HEK293T (cell line): Measurements from ENCODE around the gene PSMD3.

ENCODE experiments used
- CTCF ChIA-PET: fragments of 350-600 bp; formaldehyde crosslinking; extraction: SDS; loops from one replicate; lab custom pipeline; 2021; ENCODE audit warnings: antibody characterized with exemption, inconsistent platforms; lab: Yijun Ruan, JAX
- POLR2A ChIA-PET: fragments of 350-600 bp; formaldehyde crosslinking; extraction: SDS; loops from one replicate; lab custom pipeline; 2020; ENCODE audit warnings: antibody characterized with exemption, inconsistent platforms; lab: Yijun Ruan, JAX
- DNase-seq: peaks from one replicate; pipeline ENCODE4 v3.0.0; 2012; ENCODE audit warnings: mixed read lengths; ENCODE audit errors: extremely low spot score
- ARNT ChIP-seq: fragments of 450-650 bp; IDR thresholded peaks from 2 replicates; pipeline ENCODE4 v1.6.1; 2017; ENCODE audit warnings: mild to moderate bottlenecking
- BHLHE40 ChIP-seq: fragments of 450-650 bp; IDR thresholded peaks from 2 replicates; pipeline ENCODE4 v1.6.1; 2016; ENCODE audit warnings: mild to moderate bottlenecking, moderate library complexity, borderline replicate concordance
- CTBP1 ChIP-seq: fragments of 450-650 bp; IDR thresholded peaks from 2 replicates; pipeline ENCODE4 v1.6.1; 2016; ENCODE audit warnings: borderline replicate concordance
- ELF4 ChIP-seq: fragments of 450-650 bp; IDR thresholded peaks from 2 replicates; pipeline ENCODE4 v1.6.1; 2017; ENCODE audit warnings: antibody characterized with exemption
- FOXA1 ChIP-seq: fragments of 450-650 bp; IDR thresholded peaks from 2 replicates; pipeline ENCODE4 v1.6.1; 2016; ENCODE audit warnings: mild to moderate bottlenecking
- FOXK2 ChIP-seq: fragments of 450-650 bp; IDR thresholded peaks from 2 replicates; pipeline ENCODE4 v1.6.1; 2016; ENCODE audit warnings: mild to moderate bottlenecking
- FOXM1 ChIP-seq: fragments of 450-650 bp; IDR thresholded peaks from 2 replicates; pipeline ENCODE4 v1.6.1; 2017; ENCODE audit warnings: mild to moderate bottlenecking, borderline replicate concordance
- HDGF ChIP-seq: fragments of 450-650 bp; IDR thresholded peaks from 2 replicates; pipeline ENCODE4 v1.6.1; 2017; ENCODE audit warnings: antibody characterized with exemption, borderline replicate concordance
- L3MBTL2 ChIP-seq: fragments of 450-650 bp; conservative IDR thresholded peaks from 2 replicates; pipeline ENCODE4 v1.6.1; 2016; ENCODE audit warnings: mild to moderate bottlenecking
- LEF1 ChIP-seq: fragments of 450-650 bp; IDR thresholded peaks from 2 replicates; pipeline ENCODE4 v1.6.1; 2017; ENCODE audit warnings: mild to moderate bottlenecking, borderline replicate concordance
- NFRKB ChIP-seq: fragments of 450-650 bp; IDR thresholded peaks from 2 replicates; pipeline ENCODE4 v1.6.1; 2016; ENCODE audit warnings: mild to moderate bottlenecking, moderate library complexity
- SP1 ChIP-seq: fragments of 450-650 bp; IDR thresholded peaks from 2 replicates; pipeline ENCODE4 v1.6.1; 2017
- SUZ12 ChIP-seq: fragments of 450-650 bp; IDR thresholded peaks from 2 replicates; pipeline ENCODE4 v1.6.1; 2016; ENCODE audit warnings: mild to moderate bottlenecking
- TARDBP ChIP-seq: fragments of 450-650 bp; IDR thresholded peaks from 2 replicates; pipeline ENCODE4 v1.6.1; 2016
- ZNF384 ChIP-seq: fragments of 450-650 bp; IDR thresholded peaks from 2 replicates; pipeline ENCODE4 v1.6.1; 2016
- TF ChIP-seq, protein P1 (sequence below): fragments of 450-650 bp; IDR thresholded peaks from 2 replicates; pipeline ENCODE4 v1.6.1; 2016

The PSMD3 gene

DNA sequence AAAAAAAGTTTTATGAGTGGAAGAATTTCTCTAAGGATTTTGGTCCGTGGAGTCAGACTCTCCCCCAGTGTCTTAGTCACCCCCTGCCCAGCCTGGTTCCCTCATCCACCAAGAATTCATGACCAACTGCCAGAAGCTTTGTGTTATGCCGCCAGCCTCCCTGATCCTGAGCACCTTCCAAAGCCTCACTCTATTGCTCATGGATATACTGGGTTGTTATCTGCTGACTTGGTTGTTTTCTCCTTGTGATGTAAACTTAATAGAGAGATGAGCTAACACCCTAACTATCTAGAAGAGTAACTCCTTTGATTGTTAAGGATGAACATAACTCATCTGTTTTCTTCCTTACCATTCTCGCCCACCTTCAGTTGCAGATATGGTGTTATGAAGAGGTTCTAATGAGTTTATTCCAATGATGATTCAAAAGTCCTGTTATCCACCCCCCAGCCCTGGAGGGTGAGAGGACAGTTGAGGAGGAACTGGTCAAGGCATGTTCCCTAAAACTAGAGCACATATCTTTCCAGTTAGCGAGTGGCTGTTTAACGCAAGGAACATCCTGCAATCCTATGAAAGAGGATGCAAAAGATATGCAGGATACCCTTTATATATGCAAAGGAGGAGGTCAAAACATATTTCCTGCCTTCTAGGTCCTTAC lies 1.5 kb upstream of the PSMD3 start:
- DNase-seq, result no peak
- POLR2A ChIA-PET, result interaction anchor here (0.8 to 3.3 kb wide), 6 partner anchors 14 to 90 kb away, joined by 3 to 30 read pairs (median 4); no protein-coding TSS in a partner anchor
- CTCF ChIA-PET, result interaction anchor here (1.6 to 1.8 kb wide), 2 partner anchors 20 to 21 kb away, joined by 6 to 9 read pairs; no protein-coding TSS in a partner anchor
- TF ChIP-seq NFRKB (no peak), LEF1 (no peak), CTBP1 (no peak), ELF4 (no peak), HDGF (no peak), BHLHE40 (no peak), ZNF384 (no peak), FOXK2 (no peak), ARNT (no peak), SUZ12 (no peak), FOXM1 (no peak), TARDBP (no peak), SP1 (no peak)
- TF ChIP-seq, protein P1, sequence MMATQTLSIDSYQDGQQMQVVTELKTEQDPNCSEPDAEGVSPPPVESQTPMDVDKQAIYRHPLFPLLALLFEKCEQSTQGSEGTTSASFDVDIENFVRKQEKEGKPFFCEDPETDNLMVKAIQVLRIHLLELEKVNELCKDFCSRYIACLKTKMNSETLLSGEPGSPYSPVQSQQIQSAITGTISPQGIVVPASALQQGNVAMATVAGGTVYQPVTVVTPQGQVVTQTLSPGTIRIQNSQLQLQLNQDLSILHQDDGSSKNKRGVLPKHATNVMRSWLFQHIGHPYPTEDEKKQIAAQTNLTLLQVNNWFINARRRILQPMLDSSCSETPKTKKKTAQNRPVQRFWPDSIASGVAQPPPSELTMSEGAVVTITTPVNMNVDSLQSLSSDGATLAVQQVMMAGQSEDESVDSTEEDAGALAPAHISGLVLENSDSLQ, result no peak

DNA sequence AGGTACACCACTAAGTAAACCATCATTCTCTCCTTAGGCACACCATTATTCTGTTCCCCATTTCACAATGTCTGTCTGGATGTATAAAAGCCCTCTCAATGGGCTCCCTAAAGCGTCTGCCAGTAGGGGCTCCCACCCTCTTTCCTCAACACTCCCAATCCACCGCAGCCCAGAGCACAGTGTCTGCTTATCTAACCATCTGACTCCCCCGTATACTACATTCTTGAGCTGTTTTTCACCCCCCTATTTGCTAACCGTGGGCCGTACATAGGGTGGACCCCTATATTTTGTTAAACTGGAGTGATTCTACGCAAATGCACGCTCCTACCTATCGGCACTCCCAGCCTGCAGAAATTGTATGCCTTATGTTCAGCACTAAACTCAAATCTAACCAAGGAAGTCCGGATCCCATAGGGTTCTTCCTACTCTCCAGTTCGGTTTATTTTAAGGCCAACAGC lies 685 bp upstream of the PSMD3 start:
- CTCF ChIA-PET, result interaction anchor here (1.0 to 1.6 kb wide), 3 partner anchors 19 to 34 kb away, joined by 3 to 9 read pairs (median 5); no protein-coding TSS in a partner anchor

DNA sequence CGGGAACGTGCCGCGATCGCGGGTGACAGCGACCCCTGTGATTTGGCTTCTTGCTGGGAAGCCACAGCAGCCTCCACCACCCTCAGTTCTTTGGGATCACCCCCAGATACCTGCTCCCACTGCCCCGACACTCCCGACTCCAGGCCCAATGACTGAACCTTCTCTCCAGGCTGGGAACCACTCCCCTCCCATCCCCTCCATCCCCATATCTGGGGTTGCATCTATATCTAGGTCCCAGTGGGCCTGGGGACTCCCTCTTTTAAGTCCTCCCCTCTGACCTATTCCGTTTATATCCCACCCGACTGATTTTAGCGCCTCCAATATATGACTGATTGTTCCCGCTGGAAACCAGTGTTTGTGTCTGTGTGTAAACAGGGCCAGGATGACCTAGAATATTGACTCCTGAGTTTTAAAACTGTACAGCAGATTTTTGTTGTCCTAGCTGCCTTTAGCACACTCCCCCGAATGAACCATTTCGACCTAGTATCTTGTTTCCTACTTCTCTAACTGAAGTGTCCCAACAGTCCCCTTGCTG lies 667 bp downstream of the PSMD3 start:
- no peak for TF ChIP-seq BHLHE40
- TF ChIP-seq ELF4, result no peak
- TF ChIP-seq SUZ12, result no peak
- no peak for TF ChIP-seq ARNT
- TF ChIP-seq L3MBTL2, result no peak
- no peak for TF ChIP-seq CTBP1
- TF ChIP-seq FOXM1, result no peak
- TF ChIP-seq NFRKB, result no peak
- TF ChIP-seq TARDBP, result no peak
- ChIA-PET POLR2A (interaction anchor here (1.0 to 3.3 kb wide), 12 partner anchors 9 to 294 kb away, joined by 3 to 30 read pairs (median 4); partner anchors contain the start of gene PGAP3), CTCF (interaction anchor here (0.6 to 1.6 kb wide), 3 partner anchors 9 to 36 kb away, joined by 3 to 9 read pairs (median 3); no protein-coding TSS in a partner anchor)
- no peak for DNase-seq

More for the DNA sequence above, 685 bp upstream of the PSMD3 start:
- POLR2A ChIA-PET, result interaction anchor here (0.6 to 3.3 kb wide), 22 partner anchors 8 to 292 kb away, joined by 3 to 30 read pairs (median 3); partner anchors contain the start of genes MED24 and PGAP3
- no peak for DNase-seq
- TF ChIP-seq ELF4 (no peak), LEF1 (no peak), FOXM1 (no peak), ARNT (no peak), ZNF384 (no peak)

DNA sequence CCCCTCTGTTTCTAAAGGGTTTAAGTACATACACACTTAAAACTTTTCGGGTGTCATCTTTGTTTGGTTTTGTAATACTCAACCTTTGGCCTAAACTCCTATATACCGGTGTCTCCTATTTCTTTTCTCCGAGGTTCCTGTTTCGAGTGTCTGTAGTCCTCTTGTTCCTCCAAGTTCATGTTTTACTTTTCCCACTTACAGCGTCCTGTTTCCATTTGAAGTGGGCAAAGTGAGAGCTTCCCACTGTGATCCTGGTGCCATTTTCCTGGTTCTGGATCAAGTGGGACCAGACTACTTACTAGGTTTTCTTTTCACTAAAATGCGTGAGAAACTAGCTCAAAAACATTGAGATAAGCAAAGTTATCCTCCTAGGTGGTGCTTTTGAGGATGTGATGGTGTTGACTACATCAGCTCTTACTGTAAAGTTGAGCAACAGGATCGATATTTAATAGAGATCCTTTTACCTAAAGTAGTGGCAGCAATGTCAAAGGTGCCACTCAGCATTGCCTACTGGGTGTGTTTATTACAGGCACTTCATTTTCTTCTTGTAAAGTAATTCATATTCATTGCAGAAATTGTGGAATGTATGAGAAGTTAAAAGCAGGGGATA lies 1.3 kb downstream of the PSMD3 start:
- no peak for DNase-seq
- POLR2A ChIA-PET, result interaction anchor here (0.7 to 1.2 kb wide), 4 partner anchors 12 to 73 kb away, joined by 4 to 5 read pairs (median 4); partner anchors contain the start of gene MED24
- TF ChIP-seq ARNT, result no peak
- no peak for TF ChIP-seq SUZ12
- no peak for TF ChIP-seq FOXM1
- TF ChIP-seq L3MBTL2, result no peak
- TF ChIP-seq CTBP1, result no peak
- no peak for TF ChIP-seq BHLHE40
- no peak for TF ChIP-seq FOXK2
- TF ChIP-seq ZNF384, result no peak
- TF ChIP-seq NFRKB, result no peak
- TF ChIP-seq FOXA1, result no peak
- no peak for TF ChIP-seq SP1
- TF ChIP-seq HDGF, result no peak
- TF ChIP-seq LEF1, result no peak
- TF ChIP-seq TARDBP, result no peak
- TF ChIP-seq, protein P1, result no peak
- CTCF ChIA-PET, result no interaction called here

DNA sequence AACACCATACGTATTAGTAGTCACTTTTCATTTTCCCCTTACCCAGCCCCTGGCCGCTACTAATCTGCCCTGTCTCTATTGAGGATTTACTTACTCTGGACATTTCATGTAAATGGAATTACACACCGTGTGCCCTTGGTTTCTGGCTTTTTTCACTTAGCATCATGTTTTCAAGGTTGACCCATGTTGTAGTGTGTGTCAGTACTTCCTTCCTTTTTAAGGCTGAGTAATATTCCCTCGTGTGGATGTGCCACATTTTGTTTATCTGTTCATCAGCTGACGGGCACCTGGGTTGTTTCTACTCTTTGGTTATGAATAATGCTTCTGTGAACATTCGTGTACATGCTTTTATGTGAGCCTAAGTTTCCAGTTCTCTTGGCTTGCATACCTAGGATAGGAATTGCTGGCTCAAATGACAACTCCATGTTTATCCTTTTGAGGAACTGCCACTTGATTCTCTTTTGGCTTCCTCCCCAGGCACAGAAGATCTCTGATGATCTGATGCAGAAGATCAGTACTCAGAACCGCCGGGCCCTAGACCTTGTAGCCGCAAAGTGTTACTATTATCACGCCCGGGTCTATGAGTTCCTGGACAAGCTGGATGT lies 7.7 kb downstream of the PSMD3 start:
- TF ChIP-seq SP1 (no peak), ELF4 (no peak), TARDBP (no peak), SUZ12 (no peak), FOXM1 (no peak), BHLHE40 (no peak), CTBP1 (no peak), NFRKB (no peak), L3MBTL2 (no peak)
- TF ChIP-seq, protein P1, result no peak
- POLR2A ChIA-PET, result interaction anchor here (2.9 kb wide), 1 partner anchor 8 kb away, joined by 8 read pairs; the partner anchor contains the start of gene PSMD3
- no peak for DNase-seq
- CTCF ChIA-PET, result no interaction called here
